Prostate gland (tissue), 2 donors: Measurements from ENCODE around the gene CD1E. TPM values are rescaled to one million over a fixed set of nuclear protein-coding genes. Genes with fewer than 3 reads are reported as not detected.

ENCODE experiments used
- DNase-seq: peaks from one replicate; pipeline ENCODE4 v3.0.0-alpha.2; 2019; ENCODE audit warnings: low spot score
- H3K27ac ChIP-seq, 2 donors: fragments of 200-600 bp; sonication (generic); 2 replicates each; pipeline ENCODE4 v1.5.1; 2017 to 2019
- H3K27me3 ChIP-seq: fragments of 200-600 bp; sonication (generic); replicated peaks from 2 replicates; pipeline ENCODE4 v1.5.1; 2019; ENCODE audit not compliant: insufficient read depth
- H3K36me3 ChIP-seq, 2 donors: fragments of 200-600 bp; sonication (generic); 1 replicate in 1 of 2; 2 replicates in 1 of 2; pipeline versions ENCODE4 v1.5.1 to v1.8.1; 2017 to 2019
- H3K4me1 ChIP-seq: fragments of 200-600 bp; sonication (generic); replicated peaks from 2 replicates; pipeline ENCODE4 v1.5.1; 2019
- H3K4me3 ChIP-seq, 2 donors: fragments of 200-600 bp; sonication (generic); 2 replicates each; pipeline ENCODE4 v1.5.1; 2017 to 2019
- H3K9me3 ChIP-seq: fragments of 200-600 bp; sonication (generic); 2 replicates; pipeline ENCODE4 v1.5.1; 2017
- CTCF ChIP-seq, 4 experiments: fragments of 200-600 bp in 2 of 4; fragments of 450-650 bp in 2 of 4; sonication (generic) in 2 of 4; IDR thresholded peaks; 1 replicate in 3 of 4; 2 replicates in 1 of 4; pipeline ENCODE4 v1.5.1; 2016 to 2019; ENCODE audit warnings: antibody characterized with exemption in 4 of 4, mild to moderate bottlenecking in 2 of 4, moderate library complexity in 2 of 4
- POLR2A ChIP-seq: fragments of 450-650 bp; IDR thresholded peaks from one replicate; pipeline ENCODE4 v1.6.1; 2016; ENCODE audit warnings: antibody characterized with exemption, mild to moderate bottlenecking
- POLR2AphosphoS5 ChIP-seq: sonication (generic); formaldehyde crosslinking; IDR thresholded peaks from one replicate; pipeline ENCODE4 v1.6.1; 2017; ENCODE audit warnings: antibody characterized with exemption
- WGBS: methylation state at CpG from one replicate; pipeline ENCODE4 v1.1.5; 2018; 5-methylcytosine and 5-hydroxymethylcytosine counted together
- intact Hi-C: fragments of 100-400 bp; cut with DNase I; formaldehyde crosslinking; loops from one replicate; pipeline ENCODE4 v1.14.2; 2022
- total RNA-seq, 2 donors: library from RNA; depleted of rRNA; stranded (reverse); fragments of >200 nt; gene quantifications; one replicate each; pipeline ENCODE4 v1.1.0, GENCODE V29; 2016

Gene CD1E
- total RNA-seq, 2 donors from 2014 or later, result 0.23 to 1.2 TPM

DNA sequence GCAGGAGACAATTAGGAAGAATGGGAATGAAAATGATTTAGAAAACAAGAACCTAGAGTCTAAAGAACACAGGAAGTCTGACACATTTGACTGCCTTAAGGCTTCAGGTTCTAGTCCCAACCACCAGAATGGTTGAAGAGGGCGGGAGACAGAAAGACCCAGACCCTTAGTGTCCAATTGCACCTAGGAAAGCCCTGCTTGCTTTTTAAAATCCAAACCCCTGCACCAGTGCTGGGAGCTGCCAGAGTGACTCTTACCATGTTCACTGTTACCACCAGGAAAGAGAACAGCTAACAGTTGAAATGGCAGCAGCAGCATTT lies 22.6 kb upstream of the CD1E start:
- no peak for DNase-seq
- no peak for TF ChIP-seq POLR2A
- no peak for TF ChIP-seq CTCF (IDR thresholded peaks at IDR 0.05)
- TF ChIP-seq POLR2AphosphoS5, result no peak
- WGBS, result 81% methylated on average over 1 of the region's 1 CpG
- Histone ChIP-seq H3K9me3 (no peaks in the 10 kb centered on the region), H3K27me3 (no peaks in the 10 kb centered on the region), H3K36me3 (no peaks in the 10 kb centered on the region), H3K27ac (no peak overlapping the region), H3K4me3 (no peak overlapping the region), H3K4me1 (no peaks in the 10 kb centered on the region)
- intact Hi-C loops, result no loop called here

GRCh38 chr1:158331481-158332150 lies 22.1 kb upstream of the CD1E start, which contains the start of gene CD1B:
CD1B (minus strand) TSS chr1:158331531; CDS start chr1:158331423, 108 bp downstream.
- WGBS, result 80% methylated on average over 2 of the region's 2 CpGs

DNA sequence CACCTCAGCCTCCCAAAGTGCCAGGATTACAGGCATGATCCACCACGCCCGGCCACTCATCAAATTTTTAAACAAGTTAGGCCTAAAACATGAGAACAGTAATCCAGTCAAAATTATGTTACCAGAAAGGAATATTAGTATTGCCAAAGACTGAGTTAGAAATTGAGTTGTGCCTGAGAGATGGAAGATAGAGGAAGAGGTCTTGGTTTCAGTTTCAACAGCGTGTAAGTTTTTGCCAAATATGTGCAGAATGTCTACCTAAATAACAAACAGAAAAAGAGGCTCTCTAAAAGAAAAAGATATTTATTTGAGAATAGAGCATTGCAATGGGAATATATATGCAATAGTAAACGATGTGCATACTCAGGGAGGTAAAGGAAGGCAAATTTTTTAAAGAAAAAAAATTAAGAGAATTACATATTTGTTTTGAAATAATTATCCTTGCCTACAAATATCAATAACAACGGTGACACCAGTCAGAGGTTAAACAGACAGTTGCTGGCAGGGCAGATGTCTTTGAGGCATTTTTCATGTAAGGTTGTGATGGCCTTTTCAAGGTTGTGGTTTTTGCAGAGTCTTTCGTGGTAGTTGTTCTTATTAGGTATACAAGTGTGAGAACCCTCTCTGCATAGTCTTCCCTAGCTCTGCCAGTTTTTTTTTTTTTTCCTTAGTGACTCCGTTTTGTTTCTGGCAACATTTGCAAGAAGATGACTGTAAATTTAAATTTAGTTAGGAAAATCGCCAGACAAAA lies 20.1 kb upstream of the CD1E start:
- no peak for TF ChIP-seq CTCF (IDR thresholded peaks at IDR 0.05)
- TF ChIP-seq POLR2A, result no peak
- TF ChIP-seq POLR2AphosphoS5, result no peak
- Histone ChIP-seq H3K4me3 (no peak overlapping the region), H3K27me3 (no peaks in the 10 kb centered on the region), H3K9me3 (no peaks in the 10 kb centered on the region), H3K36me3 (no peaks in the 10 kb centered on the region), H3K27ac (no peak overlapping the region), H3K4me1 (no peaks in the 10 kb centered on the region)
- intact Hi-C loops, result no loop called here
- 79% methylated on average over 8 of the region's 8 CpGs for WGBS
- DNase-seq, result no peak

More at GRCh38 chr1:158331481-158332150, 22.1 kb upstream of the CD1E start, which contains the start of gene CD1B:
- Histone ChIP-seq H3K27me3 (no peaks in the 10 kb centered on the region), H3K4me3 (no peak within 1 kb of the TSS), H3K27ac (no peak within 1 kb of the TSS), H3K9me3 (no peaks in the 10 kb centered on the region), H3K36me3 (no peaks in the 10 kb centered on the region), H3K4me1 (no peaks in the 10 kb centered on the region)
- no peak for TF ChIP-seq CTCF (IDR thresholded peaks at IDR 0.05)
- TF ChIP-seq POLR2A, result no peak
- TF ChIP-seq POLR2AphosphoS5, result no peak
- intact Hi-C loops, result no loop called here
- DNase-seq, result no peak

DNA sequence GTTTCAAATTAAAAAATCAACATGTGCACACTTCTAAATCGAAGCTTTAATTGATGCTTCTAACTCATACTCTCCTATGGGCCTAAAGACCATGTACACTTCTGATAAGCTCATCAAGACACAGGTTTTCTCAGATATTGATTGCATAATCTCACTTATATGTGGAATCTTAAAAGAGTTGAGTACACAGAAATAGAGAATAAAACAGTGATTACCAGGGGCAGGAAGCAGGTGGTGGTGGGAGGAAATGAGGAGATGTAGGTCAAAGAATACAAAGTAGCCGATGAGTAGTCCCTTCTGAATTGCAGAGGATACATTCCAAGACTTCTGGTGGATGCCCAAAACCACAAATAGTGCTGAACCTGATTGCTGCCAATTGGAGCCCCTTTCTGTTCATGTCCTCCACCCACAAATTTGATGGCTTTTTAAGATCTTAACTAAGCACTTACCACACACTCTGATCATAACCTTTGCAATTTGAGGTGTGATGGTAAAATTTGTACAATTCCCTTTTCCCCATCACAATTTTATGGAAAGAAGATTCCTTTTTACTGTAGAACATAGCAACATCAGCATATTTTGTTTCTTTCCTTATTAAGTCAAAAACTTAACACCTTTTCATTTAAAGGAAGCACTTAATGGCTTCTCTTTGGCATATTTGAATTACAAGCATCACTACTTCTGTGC lies 19.0 kb upstream of the CD1E start:
- Histone ChIP-seq H3K4me1 (no peaks in the 10 kb centered on the region), H3K27ac (no peak overlapping the region), H3K27me3 (no peaks in the 10 kb centered on the region), H3K36me3 (no peaks in the 10 kb centered on the region), H3K9me3 (no peaks in the 10 kb centered on the region), H3K4me3 (no peak overlapping the region)
- 59% methylated on average over 2 of the region's 2 CpGs for WGBS
- intact Hi-C loops, result no loop called here
- no peak for DNase-seq
- TF ChIP-seq POLR2A (no peak), POLR2AphosphoS5 (no peak), CTCF (IDR thresholded peaks at IDR 0.05) (no peak)
